GM19372 (cell line): ENCODE measurements around the gene CDYL2.

Experiments
- ATAC-seq: cut with Tn5 transposase; IDR thresholded peaks from one replicate; pipeline ENCODE4 v1.9.1; 2021; ENCODE audit warnings: mild to moderate bottlenecking, low read depth, moderate library complexity; ENCODE audit not compliant: unreplicated experiment

CDYL2 gene

GRCh38 chr16:80570106-80570478 lies 234.3 kb downstream of the CDYL2 start:
- no peak for ATAC-seq

- no peak for ATAC-seq
Measured at GRCh38 chr16:80569440-80570105, 234.8 kb downstream of the CDYL2 start.

GRCh38 chr16:80564394-80564793 lies 240.0 kb downstream of the CDYL2 start:
- no peak for ATAC-seq

GRCh38 chr16:80563066-80563465 lies 241.3 kb downstream of the CDYL2 start:
- no peak for ATAC-seq

GRCh38 chr16:80559369-80559768 lies 245.0 kb downstream of the CDYL2 start:
- ATAC-seq: no peak

GRCh38 chr16:80557037-80557436 lies 247.4 kb downstream of the CDYL2 start:
- no peak for ATAC-seq

- ATAC-seq: no peak
Measured at GRCh38 chr16:80556481-80556880, 247.9 kb downstream of the CDYL2 start.

GRCh38 chr16:80554033-80554432 lies 250.4 kb downstream of the CDYL2 start:
- ATAC-seq: no peak

GRCh38 chr16:80552277-80552676 lies 252.1 kb downstream of the CDYL2 start:
- ATAC-seq: no peak
